ENCODE measurements around the gene MBNL3.
"Not testable (repeated sequence)": the region's sequence is repeated elsewhere in the genome, so short reads cannot be mapped to it uniquely, and the experiment has no call there.

GRCh38 chrX:132445909-132446308, 42.9 kb downstream of the MBNL3 start:
- TF ChIP-seq POLR2A (IDR thresholded peaks at IDR 0.05; ENCODE audit: low read length); GATA1 (IDR thresholded peaks at IDR 0.05; ENCODE audit: low read depth, low read length): not testable (repeated sequence)
